KG1 (cell line): ENCODE measurements around the gene ARFGEF3.

Experiments used
- DNase-seq: peaks from one replicate; lab custom pipeline; 2025; lab: John Stamatoyannopoulos, UW

The ARFGEF3 gene

DNA sequence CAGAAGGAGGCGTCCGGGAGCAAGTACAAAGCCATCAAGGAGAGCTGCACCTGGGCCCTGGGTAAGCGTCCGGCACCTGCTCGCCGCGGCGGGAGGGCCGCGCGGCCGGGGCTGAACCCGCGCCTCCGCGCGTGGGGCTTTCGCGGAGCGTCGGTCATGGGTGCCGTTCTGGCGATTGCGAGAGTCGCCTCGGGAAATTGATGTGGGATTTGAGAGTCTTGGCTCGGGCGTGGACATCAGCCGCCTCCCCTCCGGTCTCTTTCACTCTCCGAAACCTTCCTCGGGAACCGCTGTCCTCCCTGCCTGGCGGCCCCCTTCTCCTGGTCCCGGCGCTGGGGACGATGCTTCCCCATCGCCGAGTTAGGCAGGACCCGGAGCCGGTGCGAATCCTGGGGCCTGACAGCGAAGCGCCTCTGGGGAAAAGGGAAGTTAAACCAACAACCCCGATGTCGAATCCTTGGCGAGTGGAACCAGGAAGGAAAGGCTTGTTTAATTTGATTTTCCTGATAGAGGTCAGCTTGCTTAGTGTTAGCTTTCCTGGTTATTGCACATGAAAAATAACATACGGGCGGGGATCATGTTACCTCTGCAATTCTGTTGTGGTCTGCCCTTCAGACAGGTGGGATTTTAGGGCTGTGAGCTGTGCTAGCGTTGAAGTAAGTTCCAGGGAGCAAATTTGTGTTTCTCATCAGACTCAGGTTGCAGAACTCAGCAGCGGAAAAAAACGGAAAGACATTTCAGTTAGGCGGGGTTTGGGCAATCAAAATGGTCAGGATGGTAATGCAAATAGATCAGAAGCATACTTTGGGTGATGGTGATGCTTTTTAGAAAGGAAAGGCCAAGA lies 594 bp downstream of the ARFGEF3 start:
- no peak for DNase-seq

DNA sequence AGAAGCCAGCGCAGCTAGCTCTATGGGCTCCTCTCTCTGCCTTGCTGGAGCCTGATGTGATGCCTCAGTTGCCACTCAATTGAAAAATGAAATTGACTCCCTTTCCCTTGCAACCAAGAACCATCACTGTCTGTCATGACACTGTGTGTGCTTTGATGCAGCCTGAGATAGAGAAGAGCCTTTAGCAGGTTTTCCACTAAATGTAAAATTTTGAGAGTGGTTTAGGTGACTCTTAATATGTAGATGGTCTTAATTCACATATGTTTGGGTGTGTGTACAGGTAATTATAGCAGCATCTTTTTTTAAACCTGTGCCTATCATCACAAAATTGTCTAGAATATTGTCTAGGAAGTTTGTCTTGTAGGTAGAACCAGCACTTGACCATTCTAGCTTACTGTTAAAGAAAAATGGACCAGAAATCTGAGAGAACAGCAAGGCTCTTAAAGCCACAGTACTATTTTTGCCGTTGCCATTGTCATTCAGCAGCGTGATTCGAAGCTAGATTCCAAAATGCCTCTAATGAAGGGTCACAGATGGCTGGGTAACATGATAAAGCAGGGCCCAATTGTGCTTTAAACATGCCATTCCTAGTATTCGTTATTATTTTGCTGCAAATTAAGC lies 1.3 kb downstream of the ARFGEF3 start:
- DNase-seq, result no peak

DNA sequence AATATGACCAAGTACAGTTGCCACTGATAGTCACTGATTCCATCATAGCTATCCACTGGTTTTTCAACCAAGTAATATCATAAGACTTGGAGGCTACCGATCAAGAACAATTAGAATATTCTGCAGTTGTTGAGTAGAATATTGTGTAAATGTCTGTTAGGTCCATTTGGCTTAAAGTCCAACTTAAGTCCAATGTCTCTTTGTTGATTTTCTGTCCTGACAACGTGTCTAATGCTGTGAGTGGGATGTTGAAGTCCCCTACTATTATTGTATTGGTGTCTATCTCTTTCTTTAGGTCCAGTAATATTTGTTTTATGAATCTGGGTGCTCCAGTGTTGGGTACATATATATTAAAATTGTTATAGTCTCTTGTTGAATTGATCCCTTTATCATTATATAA lies 13.9 kb downstream of the ARFGEF3 start:
- no peak for DNase-seq

DNA sequence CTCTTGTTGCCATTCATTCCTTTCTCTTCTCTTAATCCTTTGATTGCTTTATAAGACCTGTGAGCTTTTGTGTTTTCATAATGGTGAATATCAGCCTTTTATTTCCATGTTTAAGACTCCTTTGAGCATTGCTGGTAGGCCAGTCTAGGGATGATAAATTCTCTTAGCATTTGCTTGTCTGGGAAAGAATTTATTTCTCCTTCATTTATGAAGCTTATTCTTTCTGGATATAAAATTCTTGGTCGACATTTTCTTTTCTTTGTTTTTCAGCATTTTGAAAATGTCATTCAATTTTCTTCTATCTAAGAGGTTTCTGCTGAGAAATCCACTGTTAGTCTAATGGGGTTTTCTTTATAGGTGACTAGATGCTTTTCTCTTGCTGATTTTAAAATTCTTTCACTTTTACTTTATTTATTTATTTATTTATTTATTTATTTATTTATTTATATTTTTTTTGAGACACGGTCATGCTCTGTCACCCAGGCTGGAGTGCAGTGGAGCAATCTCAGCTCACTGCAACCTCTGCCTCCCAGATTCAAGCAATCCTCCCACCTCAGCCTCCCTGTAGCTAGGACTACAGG lies 15.0 kb downstream of the ARFGEF3 start:
- no peak for DNase-seq

DNA sequence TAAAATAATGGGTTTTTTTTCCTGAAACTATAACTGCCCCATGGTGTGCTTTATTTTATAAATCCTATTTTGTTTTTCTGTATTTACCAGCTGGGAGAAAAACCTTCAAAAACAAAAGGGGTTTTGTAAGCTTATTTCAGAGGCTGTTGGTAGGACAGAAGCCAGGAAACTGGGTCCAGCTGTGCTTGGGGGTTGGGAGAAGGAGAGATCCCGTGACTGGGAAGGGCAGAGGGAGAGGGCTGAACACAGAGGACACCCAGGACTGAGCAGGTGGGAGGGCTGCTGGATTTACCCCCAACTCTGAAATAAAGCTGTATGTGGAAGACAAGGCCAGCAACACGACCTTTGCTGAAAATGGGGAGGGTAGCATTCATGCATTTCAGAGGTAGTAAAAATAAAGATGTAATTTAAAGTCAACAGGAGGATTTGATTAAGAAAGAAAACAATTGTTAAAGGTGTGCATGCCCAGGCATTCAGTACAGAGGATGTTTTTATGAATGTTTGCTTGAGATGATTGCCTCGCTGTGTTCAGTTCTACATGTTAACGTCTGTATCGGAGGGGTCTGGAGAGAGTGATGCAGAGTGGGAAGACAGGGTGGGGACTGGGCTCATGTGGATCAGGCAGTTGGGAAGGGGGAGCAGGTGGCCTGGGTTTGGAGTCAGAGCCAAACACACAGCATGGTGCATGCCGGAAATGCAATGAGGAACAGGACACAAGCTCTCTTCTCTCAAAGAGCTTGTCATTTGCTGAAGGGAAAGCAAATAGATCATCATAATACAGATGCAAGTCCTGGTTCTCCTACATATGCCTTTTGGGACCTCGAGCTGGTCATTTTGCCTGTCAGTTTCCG lies 21.4 kb downstream of the ARFGEF3 start:
- no peak for DNase-seq

DNA sequence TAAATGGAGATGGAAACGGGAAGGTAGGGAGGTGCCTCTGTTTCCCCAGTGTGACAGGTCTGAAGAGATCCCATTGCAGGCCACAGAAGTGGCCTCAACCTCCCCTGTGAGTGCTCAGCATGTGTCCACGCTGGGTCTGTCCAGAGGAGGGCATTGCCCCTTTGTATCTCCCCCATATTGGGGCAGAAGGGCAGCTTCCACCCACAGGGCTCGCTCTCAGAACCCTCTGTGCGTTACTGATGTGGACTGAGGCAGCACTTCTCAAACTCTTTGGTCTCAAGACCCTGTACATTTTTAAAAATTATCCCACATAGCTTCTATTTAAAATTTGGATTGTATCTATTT lies 22.0 kb downstream of the ARFGEF3 start:
- DNase-seq, result no peak

DNA sequence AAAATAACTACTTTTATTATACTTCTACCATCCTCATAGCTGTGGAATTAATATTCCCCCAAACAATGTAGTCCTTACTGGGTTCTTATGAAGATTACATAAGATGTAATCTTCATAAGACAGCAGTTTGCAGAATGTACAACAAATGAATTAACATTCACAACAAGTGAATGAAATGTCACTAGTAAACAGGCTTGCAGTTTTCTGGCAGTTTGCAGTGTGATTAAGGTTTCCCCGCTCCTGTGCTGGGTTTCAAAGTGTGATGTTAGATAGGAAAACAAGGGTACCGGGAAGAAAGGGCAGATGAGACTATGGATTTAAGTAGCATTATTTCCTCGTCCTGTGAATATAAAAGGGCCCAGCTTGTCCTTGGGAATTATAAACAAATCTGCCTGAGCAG lies 22.5 kb downstream of the ARFGEF3 start:
- DNase-seq, result no peak

DNA sequence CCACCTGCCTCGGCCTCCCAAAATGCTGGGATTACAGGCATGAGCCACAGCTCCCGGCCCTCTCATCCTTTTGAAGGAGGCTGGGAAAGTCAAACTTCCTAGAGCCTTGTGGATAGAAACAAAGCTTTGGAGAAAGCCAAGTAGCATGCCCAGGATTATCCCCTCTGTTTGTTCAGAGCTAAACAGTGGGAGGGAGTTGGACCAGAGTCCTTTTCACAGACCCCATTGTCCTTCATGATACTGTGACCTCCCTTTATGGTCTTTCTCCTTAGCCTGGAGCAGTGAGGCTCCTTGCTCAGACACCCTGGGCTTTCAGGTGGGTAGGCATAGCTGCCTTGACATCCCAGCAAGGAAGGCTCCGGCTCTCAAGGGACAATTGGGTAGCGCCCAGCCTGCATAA lies 25.4 kb downstream of the ARFGEF3 start:
- DNase-seq, result no peak

DNA sequence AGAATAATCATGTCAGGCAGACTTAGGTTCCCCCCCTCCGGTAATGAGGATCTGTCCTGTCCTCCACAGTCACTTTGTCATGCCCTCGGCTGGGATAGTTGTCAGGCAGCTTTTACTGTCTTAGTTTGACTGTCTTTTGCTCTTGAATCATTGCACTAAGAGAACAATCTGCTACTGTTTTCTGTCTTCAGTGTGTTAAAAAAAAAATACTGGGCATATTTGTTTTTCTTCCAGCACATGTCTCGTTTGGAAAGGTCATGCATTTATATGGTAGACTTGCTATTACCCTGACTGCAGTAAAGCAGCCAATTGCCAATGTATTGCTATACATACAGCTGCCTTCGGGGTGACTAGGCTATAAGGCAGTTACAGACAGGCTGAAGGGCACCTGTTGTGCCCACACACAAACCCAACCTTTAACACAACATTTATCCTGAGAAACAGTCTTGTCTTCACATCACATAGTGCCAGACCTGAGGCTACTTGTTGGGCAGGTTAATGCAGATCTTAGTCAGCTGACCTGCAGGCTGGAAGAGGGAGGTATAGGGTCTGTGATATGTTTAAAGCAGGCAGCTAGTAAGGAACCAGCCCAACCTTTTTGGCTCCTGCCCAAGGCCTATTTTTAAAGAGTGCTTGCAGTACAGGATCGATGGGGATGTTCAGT lies 26.7 kb downstream of the ARFGEF3 start:
- no peak for DNase-seq

DNA sequence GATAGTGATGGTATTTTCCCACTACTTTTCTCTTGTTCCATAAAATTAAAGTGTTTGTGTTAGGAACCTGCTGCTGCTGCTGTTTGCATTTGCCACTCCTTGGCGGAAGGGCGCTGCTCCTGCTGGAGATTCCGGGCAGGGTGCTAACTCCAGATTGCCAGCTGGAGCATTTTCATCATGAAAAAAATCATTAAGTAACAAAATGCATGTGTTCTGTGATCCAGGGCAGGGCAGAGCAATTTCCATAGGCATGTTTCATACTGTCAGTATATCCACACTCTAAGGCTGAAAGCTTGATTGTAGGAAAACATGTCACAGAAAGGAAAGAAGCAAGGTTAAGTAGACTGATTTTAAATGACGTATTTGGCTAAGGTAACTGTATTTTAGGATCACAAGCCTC lies 32.5 kb downstream of the ARFGEF3 start:
- no peak for DNase-seq

DNA sequence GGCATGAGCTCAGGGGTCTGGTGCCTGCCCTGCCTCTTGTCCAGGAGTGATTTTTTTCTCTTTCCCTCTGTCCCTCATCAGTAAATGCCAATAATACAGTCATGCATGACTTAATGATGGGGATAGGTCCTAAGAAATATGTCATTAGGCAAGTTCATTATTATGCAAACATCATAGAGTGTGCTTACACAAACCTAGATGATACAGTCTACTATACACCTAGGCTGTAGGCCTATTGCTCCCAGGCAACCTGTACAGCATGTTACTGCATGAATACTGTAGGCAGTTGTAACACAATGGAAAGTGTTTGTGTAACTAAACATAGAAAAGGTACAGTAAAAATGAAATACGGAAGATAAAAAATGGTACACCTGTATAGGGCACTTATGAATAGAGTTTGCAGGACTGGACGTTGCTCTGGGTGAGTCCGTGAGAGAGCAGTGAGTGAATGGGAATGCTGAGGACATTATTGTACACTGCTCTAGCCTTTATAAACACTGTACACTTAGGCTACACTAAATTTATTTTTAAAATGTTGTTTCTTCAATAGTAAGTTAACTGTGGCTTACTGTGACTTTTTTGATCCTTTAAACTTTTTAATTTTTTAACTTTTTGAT lies 34.5 kb downstream of the ARFGEF3 start:
- no peak for DNase-seq

DNA sequence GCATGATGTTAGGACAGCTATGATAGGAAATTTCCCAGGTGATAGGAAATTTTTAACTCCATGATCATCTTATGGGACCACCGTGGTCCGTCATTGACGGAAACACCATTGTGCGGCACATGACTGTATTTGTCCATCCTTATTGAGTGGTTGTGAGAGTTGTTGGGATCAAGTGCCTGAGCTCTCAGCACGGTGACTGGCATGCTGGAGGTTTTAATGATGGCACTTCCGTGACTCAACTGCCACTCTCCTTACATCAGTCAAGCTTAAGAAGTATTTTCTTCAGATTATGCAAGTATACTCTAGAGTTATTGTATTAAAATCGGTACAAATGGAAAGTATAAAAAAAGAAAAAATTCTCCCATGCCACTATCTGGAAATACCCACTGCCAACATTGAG lies 35.8 kb downstream of the ARFGEF3 start:
- no peak for DNase-seq

DNA sequence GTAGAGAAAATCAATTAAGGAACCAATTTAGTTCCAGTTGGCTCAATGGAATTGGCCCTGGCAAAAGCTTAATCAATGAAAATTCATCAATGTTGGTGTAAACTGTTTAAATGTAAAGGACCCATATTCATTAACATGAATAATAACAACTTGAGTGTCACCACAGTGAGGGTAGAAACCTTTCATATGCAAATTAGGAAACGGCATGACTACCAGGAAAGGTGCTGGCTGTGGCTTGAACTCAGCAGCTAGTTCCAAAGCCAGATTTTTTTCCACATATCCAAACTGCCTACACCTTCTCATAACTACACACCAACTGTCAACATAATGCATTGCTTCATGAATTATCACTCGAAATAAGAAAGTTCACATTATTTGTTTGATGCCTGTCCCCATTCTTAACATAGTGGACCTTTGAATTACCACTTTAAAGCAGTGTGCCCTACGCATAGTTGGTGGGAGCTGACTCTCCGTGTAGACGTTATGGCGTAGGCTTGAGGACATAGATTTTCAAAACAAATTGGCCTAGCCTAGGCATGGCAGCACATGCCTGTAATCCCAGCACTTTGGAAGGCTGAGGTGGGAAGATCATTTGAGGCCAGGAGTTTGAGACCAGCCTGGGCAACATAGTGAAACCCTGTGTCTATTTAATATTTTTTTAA lies 36.8 kb downstream of the ARFGEF3 start:
- no peak for DNase-seq

DNA sequence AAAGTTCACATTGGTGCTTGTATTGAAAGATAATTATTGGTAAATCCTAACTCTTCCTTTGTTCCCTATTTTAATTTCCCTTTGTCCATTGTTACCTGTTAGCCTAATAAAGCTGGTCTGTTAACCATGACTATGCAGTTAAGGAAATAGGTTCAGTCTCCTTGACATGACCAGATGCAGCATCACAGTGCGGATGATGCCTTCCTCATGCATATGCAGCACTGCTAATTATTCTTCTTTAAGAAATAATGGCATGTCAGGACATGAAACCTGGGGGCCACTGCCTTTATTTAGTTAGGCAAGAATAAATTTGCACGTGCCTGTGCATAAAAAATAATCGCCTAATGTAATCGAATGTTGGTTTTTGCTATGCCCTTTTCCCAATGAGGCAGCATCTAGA lies 40.1 kb downstream of the ARFGEF3 start:
- DNase-seq, result no peak

DNA sequence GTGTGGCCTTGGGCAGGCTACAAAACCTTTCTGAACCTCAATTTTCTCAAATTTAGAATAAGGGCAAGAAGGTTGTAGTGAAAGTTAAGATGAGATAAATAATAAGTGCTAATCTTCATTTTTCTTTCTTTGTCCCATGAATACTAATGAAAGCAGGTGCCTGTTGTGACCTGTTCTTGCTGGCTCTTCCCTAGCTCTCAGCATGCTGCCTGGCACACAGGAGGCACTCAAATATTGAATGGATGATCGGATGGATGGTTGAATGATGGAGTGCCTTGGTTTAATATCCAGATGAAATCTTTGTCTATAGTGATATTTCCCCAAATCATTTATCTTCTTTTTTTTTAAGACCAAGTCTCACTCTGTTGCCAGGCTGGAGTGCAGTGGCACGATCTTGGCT lies 41.6 kb downstream of the ARFGEF3 start:
- DNase-seq, result no peak

DNA sequence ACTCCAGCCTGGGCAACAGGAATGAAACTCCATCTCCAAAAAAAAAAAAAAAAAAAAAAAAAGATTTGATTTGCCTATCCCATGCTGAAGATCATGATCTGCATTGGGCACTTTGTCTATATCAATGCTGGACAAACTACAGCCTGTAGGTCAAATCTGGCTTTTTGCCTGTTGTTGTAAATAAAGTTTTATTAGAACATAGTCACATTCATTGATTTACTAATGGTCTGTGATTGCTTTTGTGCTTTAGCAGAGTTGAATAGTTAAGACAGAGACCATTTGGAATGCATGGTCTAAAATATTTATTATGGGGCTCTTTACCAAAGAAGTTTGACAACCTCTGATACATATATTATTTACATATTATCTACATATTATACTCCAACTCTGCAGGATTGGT lies 42.6 kb downstream of the ARFGEF3 start:
- DNase-seq, result no peak

DNA sequence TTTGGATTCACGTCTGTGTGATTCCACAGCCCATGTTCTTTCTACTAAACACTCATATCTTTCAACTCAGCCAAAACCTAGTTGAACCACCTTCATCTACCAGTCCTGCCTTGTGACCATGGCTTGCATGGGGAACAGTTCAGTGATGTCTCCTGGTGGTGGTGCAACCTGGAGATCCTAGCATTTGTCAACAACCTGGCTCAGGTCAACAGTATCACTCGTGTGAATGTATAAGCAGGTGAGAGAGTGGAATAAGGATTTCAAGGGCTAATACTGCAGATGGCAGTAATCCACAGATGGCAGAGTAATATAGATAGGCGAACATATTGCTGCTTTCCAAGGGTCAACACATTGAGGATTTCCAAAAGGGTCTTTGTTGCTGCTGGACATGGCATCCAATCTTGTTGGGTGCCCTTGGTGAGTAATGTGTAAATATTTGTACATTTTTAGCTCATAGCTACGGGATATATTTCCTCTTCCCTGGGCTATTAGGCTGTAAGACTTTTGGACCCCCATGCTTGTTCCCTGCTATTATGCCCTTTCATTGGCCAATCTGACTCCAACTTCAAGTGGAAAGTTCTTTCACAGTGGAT lies 43.1 kb downstream of the ARFGEF3 start:
- no peak for DNase-seq

DNA sequence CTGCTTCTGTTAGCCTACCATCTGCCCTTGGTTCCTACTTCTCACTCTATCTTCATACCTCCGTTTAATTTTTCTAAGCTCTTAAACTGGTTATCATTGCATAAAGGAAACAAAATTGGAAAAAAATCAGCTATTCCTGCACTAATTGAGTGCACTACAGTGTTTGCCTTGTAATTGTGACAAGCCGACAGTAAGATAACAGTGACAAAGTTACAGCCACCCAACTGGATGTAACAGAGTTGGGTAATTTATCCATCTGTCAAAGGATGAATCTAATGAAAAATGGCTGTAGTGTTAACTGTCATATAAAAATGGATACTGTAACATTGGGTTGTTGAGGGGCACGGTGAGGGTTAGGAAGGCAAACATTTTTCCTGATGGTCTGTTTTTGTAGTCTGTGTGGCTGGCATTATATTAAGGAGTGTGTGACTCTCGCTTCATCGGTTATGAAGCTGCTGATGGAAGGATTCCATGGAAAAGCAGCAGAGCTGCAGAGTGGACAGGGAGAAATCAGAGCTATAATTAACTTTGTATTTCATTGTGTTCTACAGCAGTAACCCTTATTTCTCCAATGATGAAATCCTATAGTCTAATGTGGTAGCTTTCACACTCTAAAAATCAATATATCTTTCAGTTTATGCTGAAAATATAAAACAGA lies 43.8 kb downstream of the ARFGEF3 start:
- DNase-seq, result no peak

DNA sequence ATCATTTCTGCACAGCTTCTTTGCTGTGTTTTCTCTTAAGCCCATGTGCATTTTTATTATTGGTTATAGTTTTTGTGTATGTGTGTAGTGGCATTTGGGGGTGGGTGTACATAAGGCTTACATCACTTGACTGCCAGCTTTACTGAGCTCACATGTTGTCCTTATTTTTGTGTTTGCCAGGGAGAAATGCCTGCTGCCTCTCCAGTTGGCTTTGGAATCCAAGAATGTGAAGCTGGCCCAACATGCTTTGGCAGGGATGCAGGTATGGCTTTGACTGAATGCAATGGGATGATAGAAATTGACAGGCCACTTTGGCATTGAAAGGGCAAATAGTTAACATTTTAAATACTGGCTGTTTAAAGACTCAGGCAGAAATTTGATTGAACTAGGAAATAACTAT lies 45.1 kb downstream of the ARFGEF3 start:
- no peak for DNase-seq

DNA sequence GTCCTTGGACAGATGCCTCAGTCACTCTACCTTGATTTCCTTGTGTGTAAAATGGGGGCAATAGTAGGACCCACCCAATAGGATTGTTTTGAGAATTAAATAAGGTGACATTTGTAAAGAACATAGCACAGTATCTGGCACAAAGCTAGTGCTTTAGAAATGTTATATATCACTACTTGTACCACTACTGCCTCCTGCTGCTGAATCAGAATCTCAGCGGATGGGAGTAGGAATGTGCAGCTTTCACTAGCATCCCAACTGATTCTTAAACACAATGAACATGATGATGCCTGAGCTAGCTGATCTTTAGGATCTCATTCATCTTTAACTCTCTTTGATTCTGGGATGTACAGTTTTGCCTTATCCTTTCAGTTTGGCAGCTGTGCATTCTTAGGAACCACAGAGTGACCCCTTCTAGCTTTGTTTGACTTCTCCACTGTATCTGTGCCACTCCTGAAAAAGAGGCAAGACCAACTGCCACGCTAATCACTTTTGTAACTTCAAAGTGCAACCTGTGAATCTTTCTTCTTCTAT lies 49.4 kb downstream of the ARFGEF3 start:
- no peak for DNase-seq
